Keratinocyte (primary cell): ENCODE data around the gene IL11RA.

Experiments used
- EZH2 ChIP-seq: IDR thresholded peaks from one replicate; pipeline ENCODE4 v1.6.1; 2012; ENCODE audit warnings: inconsistent platforms, mild to moderate bottlenecking, low read length, moderate library complexity
- TF ChIP-seq, protein P1 (sequence below), 3 experiments: IDR thresholded peaks in 1 of 3; conservative IDR thresholded peaks in 1 of 3; optimal IDR thresholded peaks in 1 of 3; 2 replicates in 2 of 3; 3 replicates in 1 of 3; pipeline versions ENCODE3 to v1.5.1; 2011; ENCODE audit warnings: low read length in 3 of 3, mild to moderate bottlenecking in 3 of 3, moderate library complexity in 2 of 3, control low read depth in 1 of 3, inconsistent platforms in 1 of 3; ENCODE audit not compliant: insufficient read depth in 2 of 3; ENCODE audit errors: extremely low read depth in 1 of 3

DNA sequence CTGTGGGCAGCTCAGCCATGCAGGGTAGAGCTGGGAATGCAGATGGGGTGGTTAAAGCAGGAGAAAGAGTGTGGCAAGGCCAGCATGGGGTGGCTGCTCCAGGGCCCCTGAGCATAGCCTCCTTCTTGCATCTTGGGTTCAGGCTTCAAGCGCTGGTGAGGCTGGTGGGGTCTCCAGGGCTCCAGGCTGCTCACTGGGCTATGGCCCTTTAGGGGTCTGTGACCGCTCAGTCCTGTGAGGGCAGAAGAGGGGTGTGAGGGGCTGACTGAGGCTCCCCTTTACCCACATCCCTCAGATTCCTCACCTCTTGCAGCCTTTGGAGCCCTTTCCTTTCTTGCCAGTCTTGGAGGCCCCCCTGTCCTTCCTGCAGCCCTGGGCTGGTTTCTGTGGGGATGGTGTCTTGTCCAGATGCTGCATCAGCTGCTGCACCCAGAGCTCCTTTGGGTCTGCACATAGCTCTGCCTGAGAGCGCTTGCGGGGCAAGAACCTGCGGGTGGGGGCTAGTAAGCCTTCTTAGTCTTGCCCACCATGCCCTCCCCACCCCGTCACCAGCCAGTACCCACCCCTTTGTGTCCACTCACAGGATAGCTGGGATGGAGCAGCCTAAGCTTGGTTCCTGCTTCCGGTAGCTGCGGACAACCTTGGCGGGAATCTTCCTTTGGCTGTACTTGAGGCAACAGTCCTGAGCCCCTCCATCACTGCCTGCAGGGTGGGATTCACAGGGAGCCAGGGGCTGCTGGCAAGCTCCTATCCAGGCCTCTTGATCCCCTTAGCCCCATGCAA, 57.4 kb downstream of the IL11RA start:
- TF ChIP-seq, protein P1, sequence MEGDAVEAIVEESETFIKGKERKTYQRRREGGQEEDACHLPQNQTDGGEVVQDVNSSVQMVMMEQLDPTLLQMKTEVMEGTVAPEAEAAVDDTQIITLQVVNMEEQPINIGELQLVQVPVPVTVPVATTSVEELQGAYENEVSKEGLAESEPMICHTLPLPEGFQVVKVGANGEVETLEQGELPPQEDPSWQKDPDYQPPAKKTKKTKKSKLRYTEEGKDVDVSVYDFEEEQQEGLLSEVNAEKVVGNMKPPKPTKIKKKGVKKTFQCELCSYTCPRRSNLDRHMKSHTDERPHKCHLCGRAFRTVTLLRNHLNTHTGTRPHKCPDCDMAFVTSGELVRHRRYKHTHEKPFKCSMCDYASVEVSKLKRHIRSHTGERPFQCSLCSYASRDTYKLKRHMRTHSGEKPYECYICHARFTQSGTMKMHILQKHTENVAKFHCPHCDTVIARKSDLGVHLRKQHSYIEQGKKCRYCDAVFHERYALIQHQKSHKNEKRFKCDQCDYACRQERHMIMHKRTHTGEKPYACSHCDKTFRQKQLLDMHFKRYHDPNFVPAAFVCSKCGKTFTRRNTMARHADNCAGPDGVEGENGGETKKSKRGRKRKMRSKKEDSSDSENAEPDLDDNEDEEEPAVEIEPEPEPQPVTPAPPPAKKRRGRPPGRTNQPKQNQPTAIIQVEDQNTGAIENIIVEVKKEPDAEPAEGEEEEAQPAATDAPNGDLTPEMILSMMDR (optimal IDR thresholded peaks at IDR 0.05 in 1 of 3, IDR thresholded peaks at IDR 0.05 in 1 of 3, conservative IDR thresholded peaks at IDR 0.05 in 1 of 3; ENCODE audit: extremely low read depth in 1 of 3, insufficient read depth in 2 of 3, low read length in 3 of 3) = no peak
- TF ChIP-seq EZH2 = no peak
